Measurements from ENCODE around the gene ASB8. TPM values are rescaled to one million over a fixed set of nuclear protein-coding genes. Genes with fewer than 3 reads are reported as not detected.

Gene ASB8
- total RNA-seq, 1 experiment from 2014 or later = 42.7 TPM

GRCh38 chr12:48197971-48198671 lies 40.8 kb upstream of the ASB8 start:
- Histone ChIP-seq H3K36me3 (ENCODE audit: insufficient read depth, low read length) (no peaks in the 10 kb centered on the region), H3K27ac (ENCODE audit: low read length) (no peak overlapping the region), H3K9me3 (ENCODE audit: low read length) (no peaks in the 10 kb centered on the region), H3K27me3 (ENCODE audit: low read length) (no peaks in the 10 kb centered on the region), H3K9me2 (replicated peaks; ENCODE audit: insufficient read depth, low read length) (no peaks in the 10 kb centered on the region), H3K4me3 (ENCODE audit: low read length) (peak overlapping the region; percentile 69), H3K4me2 (ENCODE audit: low read depth, low read length, poor library complexity, severe bottlenecking) (peak overlapping the region; percentile 82), H3K4me1 (ENCODE audit: low read length) (peaks cover 20% of the 10 kb centered on the region), H3K79me2 (ENCODE audit: low read length) (no peaks in the 10 kb centered on the region), H3K9ac (ENCODE audit: low read length) (peak overlapping the region; percentile 76), H2AFZ (ENCODE audit: low read length) (peak overlapping the region; percentile 99), H4K20me1 (ENCODE audit: insufficient read depth, low read depth, low read length) (no peaks in the 10 kb centered on the region)
- peak; percentile 95 for DNase-seq

GRCh38 chr12:48197549-48197970 lies 40.2 kb upstream of the ASB8 start:
- Histone ChIP-seq H3K9me3 (ENCODE audit: low read length) (no peaks in the 10 kb centered on the region), H4K20me1 (ENCODE audit: insufficient read depth, low read depth, low read length) (no peaks in the 10 kb centered on the region), H3K9me2 (replicated peaks; ENCODE audit: insufficient read depth, low read length) (no peaks in the 10 kb centered on the region), H3K4me3 (ENCODE audit: low read length) (peak overlapping the region; percentile 69), H3K4me2 (ENCODE audit: low read depth, low read length, poor library complexity, severe bottlenecking) (peak overlapping the region; percentile 82), H3K27me3 (ENCODE audit: low read length) (no peaks in the 10 kb centered on the region), H3K36me3 (ENCODE audit: insufficient read depth, low read length) (no peaks in the 10 kb centered on the region), H2AFZ (ENCODE audit: low read length) (peak overlapping the region; percentile 90), H3K9ac (ENCODE audit: low read length) (peak overlapping the region; percentile 60), H3K4me1 (ENCODE audit: low read length) (peaks cover 20% of the 10 kb centered on the region), H3K27ac (ENCODE audit: low read length) (no peak overlapping the region), H3K79me2 (ENCODE audit: low read length) (no peaks in the 10 kb centered on the region)
- peak; percentile 72 for DNase-seq

- H4K20me1 ChIP-seq (ENCODE audit: insufficient read depth, low read depth, low read length) = no peaks in the 10 kb centered on the region
- no peak overlapping the region for H3K4me2 ChIP-seq (ENCODE audit: low read depth, low read length, poor library complexity, severe bottlenecking)
- DNase-seq = no peak
- no peaks in the 10 kb centered on the region for H3K36me3 ChIP-seq (ENCODE audit: insufficient read depth, low read length)
- H3K27me3 ChIP-seq (ENCODE audit: low read length) = no peaks in the 10 kb centered on the region
- H3K4me1 ChIP-seq (ENCODE audit: low read length) = peaks cover 20% of the 10 kb centered on the region
- no peaks in the 10 kb centered on the region for H3K79me2 ChIP-seq (ENCODE audit: low read length)
- H2AFZ ChIP-seq (ENCODE audit: low read length) = no peak overlapping the region
- no peaks in the 10 kb centered on the region for H3K9me3 ChIP-seq (ENCODE audit: low read length)
- H3K4me3 ChIP-seq (ENCODE audit: low read length) = no peak overlapping the region
- no peak overlapping the region for H3K27ac ChIP-seq (ENCODE audit: low read length)
- H3K9ac ChIP-seq (ENCODE audit: low read length) = no peak overlapping the region
- H3K9me2 ChIP-seq (replicated peaks; ENCODE audit: insufficient read depth, low read length) = no peaks in the 10 kb centered on the region
Observed at GRCh38 chr12:48194799-48195201, 37.5 kb upstream of the ASB8 start.

- no peaks in the 10 kb centered on the region for H3K9me3 ChIP-seq (ENCODE audit: low read length)
- no peak overlapping the region for H3K9ac ChIP-seq (ENCODE audit: low read length)
- no peaks in the 10 kb centered on the region for H3K79me2 ChIP-seq (ENCODE audit: low read length)
- no peak overlapping the region for H3K27ac ChIP-seq (ENCODE audit: low read length)
- H3K4me2 ChIP-seq (ENCODE audit: low read depth, low read length, poor library complexity, severe bottlenecking) = no peak overlapping the region
- H3K9me2 ChIP-seq (replicated peaks; ENCODE audit: insufficient read depth, low read length) = no peaks in the 10 kb centered on the region
- no peak for DNase-seq
- H3K36me3 ChIP-seq (ENCODE audit: insufficient read depth, low read length) = no peaks in the 10 kb centered on the region
- no peak overlapping the region for H3K4me3 ChIP-seq (ENCODE audit: low read length)
- no peak overlapping the region for H2AFZ ChIP-seq (ENCODE audit: low read length)
- no peaks in the 10 kb centered on the region for H4K20me1 ChIP-seq (ENCODE audit: insufficient read depth, low read depth, low read length)
- peaks cover 21% of the 10 kb centered on the region for H3K4me1 ChIP-seq (ENCODE audit: low read length)
- no peaks in the 10 kb centered on the region for H3K27me3 ChIP-seq (ENCODE audit: low read length)
Observed at GRCh38 chr12:48193623-48194022, 36.3 kb upstream of the ASB8 start.

GRCh38 chr12:48192861-48193260 lies 35.5 kb upstream of the ASB8 start:
- no peaks in the 10 kb centered on the region for H3K36me3 ChIP-seq (ENCODE audit: insufficient read depth, low read length)
- no peaks in the 10 kb centered on the region for H4K20me1 ChIP-seq (ENCODE audit: insufficient read depth, low read depth, low read length)
- H3K79me2 ChIP-seq (ENCODE audit: low read length) = no peaks in the 10 kb centered on the region
- H3K9me2 ChIP-seq (replicated peaks; ENCODE audit: insufficient read depth, low read length) = no peaks in the 10 kb centered on the region
- no peak overlapping the region for H3K4me3 ChIP-seq (ENCODE audit: low read length)
- no peak overlapping the region for H3K27ac ChIP-seq (ENCODE audit: low read length)
- H3K4me2 ChIP-seq (ENCODE audit: low read depth, low read length, poor library complexity, severe bottlenecking) = no peak overlapping the region
- no peak overlapping the region for H2AFZ ChIP-seq (ENCODE audit: low read length)
- no peak overlapping the region for H3K9ac ChIP-seq (ENCODE audit: low read length)
- DNase-seq = peak; percentile 10
- no peaks in the 10 kb centered on the region for H3K27me3 ChIP-seq (ENCODE audit: low read length)
- H3K4me1 ChIP-seq (ENCODE audit: low read length) = peaks cover 13% of the 10 kb centered on the region
- H3K9me3 ChIP-seq (ENCODE audit: low read length) = no peaks in the 10 kb centered on the region

- Histone ChIP-seq H2AFZ (ENCODE audit: low read length) (no peak overlapping the region), H4K20me1 (ENCODE audit: insufficient read depth, low read depth, low read length) (no peaks in the 10 kb centered on the region), H3K9ac (ENCODE audit: low read length) (no peak overlapping the region), H3K79me2 (ENCODE audit: low read length) (no peaks in the 10 kb centered on the region), H3K4me3 (ENCODE audit: low read length) (no peak overlapping the region), H3K27ac (ENCODE audit: low read length) (no peak overlapping the region), H3K36me3 (ENCODE audit: insufficient read depth, low read length) (no peaks in the 10 kb centered on the region), H3K9me2 (replicated peaks; ENCODE audit: insufficient read depth, low read length) (no peaks in the 10 kb centered on the region), H3K4me1 (ENCODE audit: low read length) (peaks cover 9% of the 10 kb centered on the region), H3K9me3 (ENCODE audit: low read length) (no peaks in the 10 kb centered on the region), H3K27me3 (ENCODE audit: low read length) (no peaks in the 10 kb centered on the region), H3K4me2 (ENCODE audit: low read depth, low read length, poor library complexity, severe bottlenecking) (no peak overlapping the region)
- DNase-seq = no peak
Observed at GRCh38 chr12:48191096-48191495, 33.8 kb upstream of the ASB8 start.

GRCh38 chr12:48189331-48190125 lies 32.2 kb upstream of the ASB8 start:
- H4K20me1 ChIP-seq (ENCODE audit: insufficient read depth, low read depth, low read length) = no peaks in the 10 kb centered on the region
- no peaks in the 10 kb centered on the region for H3K9me3 ChIP-seq (ENCODE audit: low read length)
- no peak overlapping the region for H3K9ac ChIP-seq (ENCODE audit: low read length)
- H3K9me2 ChIP-seq (replicated peaks; ENCODE audit: insufficient read depth, low read length) = no peaks in the 10 kb centered on the region
- no peaks in the 10 kb centered on the region for H3K79me2 ChIP-seq (ENCODE audit: low read length)
- no peak overlapping the region for H3K4me2 ChIP-seq (ENCODE audit: low read depth, low read length, poor library complexity, severe bottlenecking)
- peaks cover 25% of the 10 kb centered on the region for H3K4me1 ChIP-seq (ENCODE audit: low read length)
- H3K27me3 ChIP-seq (ENCODE audit: low read length) = no peaks in the 10 kb centered on the region
- peak; percentile 91 for DNase-seq
- H3K36me3 ChIP-seq (ENCODE audit: insufficient read depth, low read length) = no peaks in the 10 kb centered on the region
- no peak overlapping the region for H3K4me3 ChIP-seq (ENCODE audit: low read length)
- no peak overlapping the region for H2AFZ ChIP-seq (ENCODE audit: low read length)
- no peak overlapping the region for H3K27ac ChIP-seq (ENCODE audit: low read length)

GRCh38 chr12:48187916-48188695 lies 30.8 kb upstream of the ASB8 start:
- no peak overlapping the region for H2AFZ ChIP-seq (ENCODE audit: low read length)
- no peaks in the 10 kb centered on the region for H3K27me3 ChIP-seq (ENCODE audit: low read length)
- H3K9me3 ChIP-seq (ENCODE audit: low read length) = no peaks in the 10 kb centered on the region
- DNase-seq = peak; percentile 37
- H3K27ac ChIP-seq (ENCODE audit: low read length) = no peak overlapping the region
- no peaks in the 10 kb centered on the region for H3K36me3 ChIP-seq (ENCODE audit: insufficient read depth, low read length)
- no peak overlapping the region for H3K4me3 ChIP-seq (ENCODE audit: low read length)
- H3K9me2 ChIP-seq (replicated peaks; ENCODE audit: insufficient read depth, low read length) = no peaks in the 10 kb centered on the region
- peaks cover 34% of the 10 kb centered on the region for H3K4me1 ChIP-seq (ENCODE audit: low read length)
- H3K9ac ChIP-seq (ENCODE audit: low read length) = no peak overlapping the region
- H3K79me2 ChIP-seq (ENCODE audit: low read length) = no peaks in the 10 kb centered on the region
- H3K4me2 ChIP-seq (ENCODE audit: low read depth, low read length, poor library complexity, severe bottlenecking) = no peak overlapping the region
- no peaks in the 10 kb centered on the region for H4K20me1 ChIP-seq (ENCODE audit: insufficient read depth, low read depth, low read length)

All from Karpas-422 (cell line).